OCI-LY1 (cell line): ENCODE results near the gene AGAP1.

Experiments
- H2AFZ ChIP-seq: fragments of 200-600 bp; sonication (generic), shearing (Covaris generic); 2 replicates; pipeline ENCODE4 v1.6.0; 2014; ENCODE audit warnings: antibody characterized with exemption, mild to moderate bottlenecking, low read length
- H3F3A ChIP-seq: fragments of 200-600 bp; sonication (generic), shearing (Covaris generic); 2 replicates; pipeline ENCODE4 v1.6.0; 2014; ENCODE audit warnings: mild to moderate bottlenecking, antibody characterized with exemption, low read length, moderate library complexity; ENCODE audit not compliant: insufficient read depth
- H3K27ac ChIP-seq: fragments of 200-600 bp; sonication (generic); 2 replicates; pipeline ENCODE4 v1.5.1; 2014; ENCODE audit warnings: low read length, mixed run types, mild to moderate bottlenecking, low read depth; ENCODE audit not compliant: poor library complexity, severe bottlenecking
- H3K27me3 ChIP-seq: fragments of 200-600 bp; sonication (generic); 2 replicates; pipeline ENCODE4 v1.6.0; 2014; ENCODE audit warnings: antibody characterized with exemption, mild to moderate bottlenecking, low read length, moderate library complexity; ENCODE audit not compliant: insufficient read depth
- H3K36me3 ChIP-seq: fragments of 200-600 bp; sonication (generic); 2 replicates; pipeline ENCODE4 v1.6.1; 2014; ENCODE audit warnings: mild to moderate bottlenecking, antibody characterized with exemption, low read length, moderate library complexity, mixed read lengths; ENCODE audit not compliant: insufficient read depth
- H3K4me1 ChIP-seq: fragments of 200-600 bp; sonication (generic); 2 replicates; pipeline ENCODE4 v1.5.1; 2014; ENCODE audit warnings: mild to moderate bottlenecking, low read length, moderate library complexity; ENCODE audit not compliant: insufficient read depth, severe bottlenecking
- H3K4me2 ChIP-seq: fragments of 200-600 bp; sonication (generic), shearing (Covaris generic); 2 replicates; pipeline ENCODE4 v1.6.1; 2014; ENCODE audit warnings: low read length
- H3K4me3 ChIP-seq: fragments of 200-600 bp; sonication (generic); 2 replicates; pipeline ENCODE4 v1.5.1; 2014; ENCODE audit warnings: low read length, low read depth, mild to moderate bottlenecking, mixed read lengths; ENCODE audit not compliant: poor library complexity, severe bottlenecking
- H3K79me2 ChIP-seq: fragments of 200-600 bp; shearing (Covaris generic); 2 replicates; pipeline ENCODE4 v1.6.1; 2016; ENCODE audit warnings: mixed run types, low read length, mixed read lengths; ENCODE audit not compliant: insufficient read depth
- H3K9ac ChIP-seq: fragments of 200-600 bp; sonication (generic), shearing (Covaris generic); 2 replicates; pipeline ENCODE4 v1.6.1; 2014; ENCODE audit warnings: mild to moderate bottlenecking, low read length, mixed read lengths
- H3K9me2 ChIP-seq: fragments of 200-600 bp; sonication (generic), shearing (Covaris generic); 2 replicates; pipeline ENCODE4 v1.6.1; 2014; ENCODE audit warnings: low read depth, mild to moderate bottlenecking, low read length, mixed read lengths
- H3K9me3 ChIP-seq: fragments of 200-600 bp; shearing (Covaris generic); 2 replicates; pipeline ENCODE4 v1.6.1; 2014; ENCODE audit warnings: low read length, mixed read lengths
- H4K20me1 ChIP-seq: fragments of 200-600 bp; sonication (generic), shearing (Covaris generic); 2 replicates; pipeline ENCODE4 v1.6.0; 2016; ENCODE audit warnings: mild to moderate bottlenecking, low read length; ENCODE audit not compliant: insufficient read depth
- EZH2 ChIP-seq: fragments of 200-600 bp; sonication (generic), shearing (Covaris generic); IDR thresholded peaks from 2 replicates; pipeline ENCODE4 v1.8.0; 2017; ENCODE audit warnings: borderline replicate concordance, mixed run types, mild to moderate bottlenecking, antibody characterized with exemption, low read length, moderate library complexity, mixed read lengths
- TF ChIP-seq, protein P1 (sequence below): fragments of 200-600 bp; sonication (generic), shearing (Covaris generic); IDR thresholded peaks from 2 replicates; pipeline ENCODE4 v1.5.1; 2017; ENCODE audit warnings: mild to moderate bottlenecking, antibody characterized with exemption, low read length, moderate library complexity, mixed read lengths

AGAP1 gene

DNA sequence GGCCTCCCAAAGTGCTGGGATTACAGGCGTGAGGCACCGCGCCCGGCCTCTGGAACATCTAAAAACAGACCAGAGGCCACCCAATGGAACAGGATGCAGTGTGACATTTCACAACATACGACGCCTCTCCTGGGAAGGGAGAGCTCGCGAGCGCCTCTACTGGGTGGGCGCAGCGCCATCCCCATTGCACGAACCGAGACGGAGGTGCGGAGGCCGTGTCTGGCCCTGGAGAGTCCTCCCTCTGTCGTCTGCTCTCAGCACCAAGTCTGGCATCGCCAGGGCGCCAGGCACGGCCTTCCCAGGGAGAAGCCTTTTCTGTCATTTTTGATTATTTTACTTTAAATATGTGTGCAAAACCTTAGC lies 683.7 kb downstream of the AGAP1 start:
- H3K4me3 ChIP-seq, result no peak overlapping the region
- no peaks in the 10 kb centered on the region for H3K9me3 ChIP-seq
- TF ChIP-seq EZH2, result no peak
- TF ChIP-seq, protein P1, sequence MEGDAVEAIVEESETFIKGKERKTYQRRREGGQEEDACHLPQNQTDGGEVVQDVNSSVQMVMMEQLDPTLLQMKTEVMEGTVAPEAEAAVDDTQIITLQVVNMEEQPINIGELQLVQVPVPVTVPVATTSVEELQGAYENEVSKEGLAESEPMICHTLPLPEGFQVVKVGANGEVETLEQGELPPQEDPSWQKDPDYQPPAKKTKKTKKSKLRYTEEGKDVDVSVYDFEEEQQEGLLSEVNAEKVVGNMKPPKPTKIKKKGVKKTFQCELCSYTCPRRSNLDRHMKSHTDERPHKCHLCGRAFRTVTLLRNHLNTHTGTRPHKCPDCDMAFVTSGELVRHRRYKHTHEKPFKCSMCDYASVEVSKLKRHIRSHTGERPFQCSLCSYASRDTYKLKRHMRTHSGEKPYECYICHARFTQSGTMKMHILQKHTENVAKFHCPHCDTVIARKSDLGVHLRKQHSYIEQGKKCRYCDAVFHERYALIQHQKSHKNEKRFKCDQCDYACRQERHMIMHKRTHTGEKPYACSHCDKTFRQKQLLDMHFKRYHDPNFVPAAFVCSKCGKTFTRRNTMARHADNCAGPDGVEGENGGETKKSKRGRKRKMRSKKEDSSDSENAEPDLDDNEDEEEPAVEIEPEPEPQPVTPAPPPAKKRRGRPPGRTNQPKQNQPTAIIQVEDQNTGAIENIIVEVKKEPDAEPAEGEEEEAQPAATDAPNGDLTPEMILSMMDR, result no peak
- no peaks in the 10 kb centered on the region for H3K36me3 ChIP-seq
- H3F3A ChIP-seq, result no peaks in the 10 kb centered on the region
- H3K79me2 ChIP-seq, result no peaks in the 10 kb centered on the region
- H3K4me1 ChIP-seq, result no peaks in the 10 kb centered on the region
- no peak overlapping the region for H3K27ac ChIP-seq
- H3K27me3 ChIP-seq, result 0 out of 2 replicates have a peak, but pooled peaks cover 3% of the 10 kb centered on the region
- no peaks in the 10 kb centered on the region for H3K9me2 ChIP-seq
- H2AFZ ChIP-seq, result no peak overlapping the region
- no peak overlapping the region for H3K9ac ChIP-seq
- no peak overlapping the region for H3K4me2 ChIP-seq
- no peaks in the 10 kb centered on the region for H4K20me1 ChIP-seq

DNA sequence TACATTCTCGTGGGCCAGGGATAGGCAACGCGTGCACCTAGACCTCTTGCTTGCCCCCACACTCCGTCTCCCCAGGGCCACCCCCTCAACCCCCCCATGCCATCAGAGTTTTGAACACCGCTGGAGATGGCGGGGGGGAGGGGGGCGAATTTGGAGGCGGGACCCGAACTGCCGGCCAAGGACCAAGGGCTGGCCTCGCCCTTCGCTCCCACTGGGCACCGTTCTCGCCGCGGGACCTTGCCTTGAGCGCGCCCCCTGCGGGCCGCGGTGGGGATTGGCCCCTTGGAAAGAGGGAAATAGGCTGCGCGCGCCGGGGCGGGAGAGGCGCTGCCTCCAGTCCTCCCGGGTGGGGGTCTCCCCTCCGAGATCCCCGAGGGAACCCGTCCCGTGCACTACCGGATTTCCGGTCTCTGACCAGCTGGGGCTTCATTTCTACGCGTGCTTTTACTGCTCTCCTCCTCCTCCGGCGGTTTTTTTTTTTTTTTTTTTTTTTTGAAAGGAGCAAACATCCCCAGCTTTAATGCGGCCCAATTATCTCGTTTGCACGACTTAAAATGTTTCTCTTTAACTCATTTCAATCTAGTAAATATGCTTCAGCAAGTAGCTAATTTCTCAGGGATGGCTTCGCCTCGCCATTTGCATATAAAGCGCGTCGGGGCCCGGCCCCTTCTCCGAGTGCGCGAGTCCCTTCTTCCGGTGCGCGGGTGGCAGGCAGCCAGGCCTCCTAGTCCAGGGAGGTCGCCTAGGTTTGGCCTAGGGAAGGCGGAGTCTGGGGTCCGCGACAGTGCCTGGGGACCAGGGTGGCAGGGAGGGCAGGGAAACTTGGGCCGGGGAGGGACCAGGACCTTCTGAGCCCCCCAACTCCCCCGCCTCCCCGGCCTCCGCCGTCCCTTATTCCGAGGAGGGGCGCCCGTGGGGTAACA lies 684.4 kb downstream of the AGAP1 start:
- no peaks in the 10 kb centered on the region for H3K4me1 ChIP-seq
- H3K4me3 ChIP-seq, result no peak overlapping the region
- no peak for TF ChIP-seq EZH2
- TF ChIP-seq, protein P1, result no peak
- H3K36me3 ChIP-seq, result no peaks in the 10 kb centered on the region
- no peak overlapping the region for H3K9ac ChIP-seq
- H4K20me1 ChIP-seq, result no peaks in the 10 kb centered on the region
- no peak overlapping the region for H3K4me2 ChIP-seq
- 0 out of 2 replicates have a peak, but pooled peaks cover 3% of the 10 kb centered on the region for H3K27me3 ChIP-seq
- H3K9me2 ChIP-seq, result no peaks in the 10 kb centered on the region
- no peaks in the 10 kb centered on the region for H3K79me2 ChIP-seq
- no peak overlapping the region for H3K27ac ChIP-seq
- no peaks in the 10 kb centered on the region for H3F3A ChIP-seq
- H2AFZ ChIP-seq, result no peak overlapping the region
- no peaks in the 10 kb centered on the region for H3K9me3 ChIP-seq

DNA sequence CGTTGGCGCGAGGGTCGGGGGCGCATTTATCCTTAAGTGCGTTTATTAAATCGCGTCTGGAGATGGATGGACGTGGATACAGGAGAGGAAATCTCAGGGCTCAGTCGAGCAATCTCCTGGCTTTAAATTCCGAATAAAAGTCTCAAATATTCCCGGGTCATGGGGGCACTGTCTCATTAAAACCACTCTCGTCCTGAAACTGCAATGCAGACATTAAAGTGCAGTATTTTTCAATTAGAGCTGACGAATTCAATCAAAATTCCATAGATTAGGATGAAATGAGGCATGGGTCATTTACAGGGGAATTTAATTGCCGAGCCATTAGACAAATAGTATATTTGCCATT lies 685.0 kb downstream of the AGAP1 start:
- Histone ChIP-seq H4K20me1 (no peaks in the 10 kb centered on the region), H3K9ac (no peak overlapping the region), H3K9me3 (no peaks in the 10 kb centered on the region), H3K27ac (no peak overlapping the region), H3K36me3 (no peaks in the 10 kb centered on the region), H3K4me1 (no peaks in the 10 kb centered on the region), H2AFZ (no peak overlapping the region), H3K27me3 (no peaks in the 10 kb centered on the region), H3K79me2 (no peaks in the 10 kb centered on the region), H3F3A (no peaks in the 10 kb centered on the region), H3K9me2 (no peaks in the 10 kb centered on the region), H3K4me2 (no peak overlapping the region), H3K4me3 (no peak overlapping the region)
- TF ChIP-seq, protein P1, result no peak
- TF ChIP-seq EZH2, result no peak
